Hematopoietic multipotent progenitor cell treated with erythropoietin and hydrocortisone succinate and interleukin-3 and kit ligand, for 17 days (in vitro differentiated cells): Measurements from ENCODE around the gene PDCD11.

ENCODE experiments used
- DNase-seq: peaks from one replicate; pipeline ENCODE4 v3.0.0-alpha.2; 2015; ENCODE audit warnings: low spot score

The PDCD11 gene

GRCh38 chr10:103449208-103450144 is 53.0 kb downstream of the PDCD11 start:
- no peak for DNase-seq

GRCh38 chr10:103450201-103450695 is 53.8 kb downstream of the PDCD11 start:
- no peak for DNase-seq

DNA sequence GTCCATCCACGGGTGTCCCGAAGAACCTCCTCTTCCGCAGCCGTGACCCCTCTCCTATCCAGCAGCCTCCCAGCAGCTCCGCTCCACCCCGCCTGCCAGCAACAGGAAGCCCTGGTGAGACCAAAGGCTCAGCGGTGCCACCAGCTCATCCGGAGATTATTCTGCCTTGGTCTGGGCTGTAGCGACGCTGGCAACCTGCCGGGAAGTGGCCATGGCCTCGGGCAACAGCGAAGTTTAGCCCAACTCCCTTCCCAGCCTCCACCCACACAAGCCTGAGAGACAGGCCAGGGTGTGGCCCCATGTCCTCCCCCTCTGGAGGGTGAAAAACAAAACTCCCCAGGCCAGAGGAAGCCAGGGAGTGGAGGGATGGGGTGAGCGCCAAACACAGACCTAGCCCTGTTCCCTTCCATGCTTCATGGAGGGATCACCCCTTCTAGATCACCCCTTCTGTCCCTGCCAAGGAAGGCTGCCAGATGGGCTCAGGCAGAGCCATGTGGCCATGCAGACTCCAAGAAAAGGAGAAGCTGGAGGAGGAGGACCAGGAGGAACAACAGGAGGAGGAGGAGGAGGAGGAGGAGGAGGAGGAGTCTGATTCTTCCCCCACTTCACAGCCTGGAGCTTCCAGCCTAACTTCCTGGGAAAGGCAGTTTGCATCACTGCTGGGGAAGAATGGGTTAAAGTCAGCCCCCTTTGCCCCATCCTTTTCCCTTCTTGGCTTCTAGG is 54.8 kb downstream of the PDCD11 start:
- DNase-seq: no peak

GRCh38 chr10:103451831-103452505 is 55.5 kb downstream of the PDCD11 start, which contains the start of gene CALHM2:
CALHM2 (minus strand) TSS chr10:103452370; CDS start chr10:103449941, 2,429 bp downstream.
- DNase-seq: no peak

GRCh38 chr10:103452506-103453230 is 56.2 kb downstream of the PDCD11 start:
- no peak for DNase-seq

- no peak for DNase-seq
Observed at GRCh38 chr10:103454026-103454425, 57.6 kb downstream of the PDCD11 start.

GRCh38 chr10:103455235-103455634 is 58.8 kb downstream of the PDCD11 start:
- DNase-seq: no peak

DNA sequence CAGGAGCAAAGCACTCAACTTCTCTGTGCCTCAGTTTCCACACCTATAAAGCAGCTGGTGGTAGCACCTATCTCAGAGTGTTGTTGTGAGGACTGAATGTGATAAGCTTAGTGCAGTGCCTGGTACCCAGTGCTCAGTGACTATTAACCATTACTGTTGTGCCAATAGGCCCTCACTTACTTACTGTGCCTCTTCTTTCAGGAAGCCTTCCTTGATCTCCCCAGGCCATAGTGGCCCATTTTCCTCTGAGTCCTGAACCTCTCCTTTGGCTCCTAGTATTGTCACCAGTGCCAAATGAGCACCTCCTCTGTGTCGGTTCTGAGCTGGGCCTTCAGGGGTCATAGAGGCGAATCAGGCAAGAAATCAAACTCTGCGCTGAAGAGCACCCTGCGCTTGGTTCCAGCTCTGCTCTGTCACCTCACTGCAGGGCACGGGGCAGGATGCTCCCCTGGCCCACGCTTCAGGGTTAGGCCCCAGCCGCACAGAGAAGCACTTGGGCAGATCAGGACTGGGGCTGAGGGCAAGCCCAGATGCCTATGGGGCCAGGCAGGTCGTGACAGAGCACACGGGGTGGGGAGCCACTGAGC is 59.7 kb downstream of the PDCD11 start:
- DNase-seq: no peak

DNA sequence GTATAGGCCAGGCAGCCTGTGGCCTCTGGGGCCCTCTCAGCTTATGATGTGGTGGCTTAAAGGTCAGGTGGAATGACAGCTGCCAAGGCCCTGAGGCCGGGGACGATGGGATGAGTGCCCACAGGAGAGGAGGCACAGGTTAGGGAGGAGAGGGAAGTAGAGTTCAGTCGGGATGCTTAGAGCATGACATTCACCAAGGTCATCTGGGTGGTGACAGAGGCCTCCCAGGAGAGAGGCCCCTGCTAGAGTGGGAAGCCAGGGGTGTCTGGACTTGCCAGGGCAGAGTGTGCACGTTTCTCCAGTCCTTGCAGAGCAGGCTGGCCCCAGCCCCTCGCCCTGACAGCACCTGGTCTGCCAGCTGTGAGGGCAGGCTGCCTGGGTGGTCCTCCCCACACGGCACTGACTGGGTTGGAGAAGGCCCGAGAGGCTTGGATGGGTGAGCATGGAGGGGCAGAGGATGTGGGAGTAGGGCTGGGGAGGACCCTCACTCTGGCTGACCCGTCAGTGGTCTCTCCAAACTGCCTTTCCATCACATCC is 60.8 kb downstream of the PDCD11 start:
- DNase-seq: no peak

DNA sequence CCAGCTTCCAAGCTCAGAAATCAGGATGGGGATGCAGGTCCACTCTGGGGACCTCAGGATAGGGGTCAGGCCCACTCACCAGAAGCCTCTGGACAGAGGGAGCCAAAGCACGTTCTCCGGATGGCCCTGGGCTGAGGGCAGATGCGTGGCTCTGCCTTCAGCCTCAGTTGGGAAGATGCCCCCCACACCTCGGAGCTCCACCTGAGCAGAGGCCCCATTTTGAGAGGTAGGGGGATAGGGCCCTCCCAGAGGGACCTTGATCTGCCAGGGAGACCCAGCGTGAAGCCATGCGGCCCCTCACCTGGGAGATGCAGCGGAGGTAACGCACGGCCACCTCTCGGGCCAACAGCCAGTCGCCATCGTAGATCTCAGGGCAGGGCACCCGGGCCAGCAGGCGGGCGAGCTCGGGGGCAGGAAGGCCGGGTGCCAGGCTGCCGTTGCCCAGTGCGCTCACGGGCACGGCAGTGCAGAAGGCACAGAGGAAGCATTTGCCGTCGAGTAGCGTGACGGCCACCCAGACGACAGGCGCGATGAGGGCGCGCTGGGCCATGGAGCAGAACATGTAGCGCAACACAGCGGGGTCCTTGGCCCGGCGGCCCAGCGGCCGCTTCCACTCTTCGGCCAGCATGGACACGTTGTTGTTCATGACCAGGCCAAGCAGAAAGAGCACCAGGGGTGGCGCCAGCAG is 61.6 kb downstream of the PDCD11 start:
- no peak for DNase-seq

DNA sequence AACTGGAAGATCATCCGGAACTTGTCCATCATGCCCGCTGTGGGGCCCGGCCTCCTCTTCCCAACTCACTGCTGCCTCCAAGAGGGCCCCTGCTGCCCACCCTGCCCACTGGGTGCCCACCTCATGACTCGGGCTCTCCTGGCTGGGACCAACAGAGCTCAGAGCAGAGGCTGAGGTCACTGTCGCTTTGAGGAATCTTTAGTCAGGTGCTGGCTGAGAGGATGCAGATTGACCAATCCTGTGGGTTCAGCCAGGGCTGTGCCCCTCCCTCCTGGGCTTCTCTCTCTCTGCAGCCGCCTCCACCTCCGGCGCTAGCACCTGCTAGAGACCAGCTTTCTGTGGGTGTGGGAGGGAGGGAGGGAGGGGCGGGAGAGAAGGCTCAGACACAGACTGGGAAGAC is 62.3 kb downstream of the PDCD11 start, which contains the start of gene CALHM1:
Gene CALHM1, minus strand, starts transcription at position 181 of the 400 bp plus-strand sequence. Its CDS starts 149 bp downstream, at position 32.
- DNase-seq: no peak

DNA sequence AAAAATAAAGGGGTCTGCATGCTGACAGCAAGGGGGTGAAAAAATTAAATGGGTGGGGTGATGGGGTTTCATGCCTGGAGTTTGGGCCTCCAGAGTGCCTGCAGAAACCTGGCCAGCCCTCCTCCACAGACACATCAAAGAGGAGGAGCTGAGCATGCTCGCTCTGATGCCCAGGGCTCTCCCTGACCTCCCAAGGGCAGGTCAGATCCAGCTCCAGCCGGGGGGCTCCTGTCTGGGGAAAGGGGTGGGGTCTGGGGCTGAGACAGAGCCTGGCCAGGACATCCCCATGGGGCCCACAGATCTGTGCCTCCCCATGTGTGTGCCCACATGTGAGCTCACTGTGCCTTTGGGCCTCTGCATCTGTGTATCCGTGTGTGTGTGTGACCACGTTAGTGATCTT is 63.2 kb downstream of the PDCD11 start:
- no peak for DNase-seq

- DNase-seq: no peak
Observed at GRCh38 chr10:103463499-103463898, 67.1 kb downstream of the PDCD11 start.

- DNase-seq: no peak
Observed at GRCh38 chr10:103465411-103466179, 69.2 kb downstream of the PDCD11 start.

- no peak for DNase-seq
Observed at GRCh38 chr10:103466734-103467133, 70.3 kb downstream of the PDCD11 start.

- no peak for DNase-seq
Observed at GRCh38 chr10:103467406-103467805, 71.0 kb downstream of the PDCD11 start.

DNA sequence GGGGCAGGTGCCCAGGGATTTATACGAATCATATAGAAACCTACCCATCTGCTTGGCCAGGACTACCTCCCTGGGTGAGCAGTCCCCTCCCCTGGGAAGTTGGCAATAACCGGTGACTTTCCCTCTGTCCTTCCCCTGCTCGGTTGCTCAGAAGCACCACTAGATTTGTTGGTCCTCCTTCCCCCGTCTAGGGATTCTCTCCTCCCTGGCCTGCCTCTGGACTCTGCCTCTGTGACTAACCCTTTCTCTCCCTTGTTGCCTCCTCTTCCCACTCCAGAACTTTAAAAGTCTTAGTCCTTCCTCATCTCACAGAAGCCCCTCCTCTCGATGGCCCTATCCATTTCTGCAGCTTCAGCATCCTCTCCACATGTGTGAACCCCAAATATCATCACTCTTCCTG is 72.8 kb downstream of the PDCD11 start:
- DNase-seq: no peak

- no peak for DNase-seq
Observed at GRCh38 chr10:103470761-103471653, 74.6 kb downstream of the PDCD11 start.
